A549 treated with GW870086 at 1 μM for 4 hours (cell line): Measurements from ENCODE around the gene MTRF1L. TPM values are rescaled to one million over a fixed set of nuclear protein-coding genes. Genes with fewer than 3 reads are reported as not detected.

ENCODE experiments used
- total RNA-seq: library from RNA; stranded (reverse); fragments of 200-300 nt; extraction: Qiagen RNA extraction; gene quantifications from 5 replicates; pipeline ENCODE4 v1.2.3, GENCODE V29; 2022; ENCODE audit warnings: low read depth

MTRF1L gene
- 15.1 to 16.8 TPM (median 16.5 TPM) in 5 replicates for total RNA-seq

GRCh38 chr6:153002613-153003365 is at the start of gene MTRF1L:
MTRF1L (minus strand) TSS chr6:153002709; CDS start chr6:153002685, 24 bp downstream.

GRCh38 chr6:152982904-152983636 is 19.4 kb downstream of the MTRF1L start, which contains the start of gene FBXO5:
FBXO5 (minus strand) TSS chr6:152983041; CDS start chr6:152982959, 82 bp downstream.

Other genes starting within 250 kb of the MTRF1L start
- gene FBXO5, start 19.7 kb downstream of the MTRF1L start, total RNA-seq: 16.5 to 21.8 TPM (median 20.0 TPM) in 5 replicates
- gene RGS17, start 128.6 kb upstream of the MTRF1L start, total RNA-seq: 5.0 to 9.0 TPM (median 8.1 TPM) in 5 replicates